ENCODE measurements around the gene MSL3. TPM values are rescaled to one million over a fixed set of nuclear protein-coding genes. Genes with fewer than 3 reads are reported as not detected.

The MSL3 gene
- total RNA-seq, 1 experiment from 2014 or later = 13.4 TPM

DNA sequence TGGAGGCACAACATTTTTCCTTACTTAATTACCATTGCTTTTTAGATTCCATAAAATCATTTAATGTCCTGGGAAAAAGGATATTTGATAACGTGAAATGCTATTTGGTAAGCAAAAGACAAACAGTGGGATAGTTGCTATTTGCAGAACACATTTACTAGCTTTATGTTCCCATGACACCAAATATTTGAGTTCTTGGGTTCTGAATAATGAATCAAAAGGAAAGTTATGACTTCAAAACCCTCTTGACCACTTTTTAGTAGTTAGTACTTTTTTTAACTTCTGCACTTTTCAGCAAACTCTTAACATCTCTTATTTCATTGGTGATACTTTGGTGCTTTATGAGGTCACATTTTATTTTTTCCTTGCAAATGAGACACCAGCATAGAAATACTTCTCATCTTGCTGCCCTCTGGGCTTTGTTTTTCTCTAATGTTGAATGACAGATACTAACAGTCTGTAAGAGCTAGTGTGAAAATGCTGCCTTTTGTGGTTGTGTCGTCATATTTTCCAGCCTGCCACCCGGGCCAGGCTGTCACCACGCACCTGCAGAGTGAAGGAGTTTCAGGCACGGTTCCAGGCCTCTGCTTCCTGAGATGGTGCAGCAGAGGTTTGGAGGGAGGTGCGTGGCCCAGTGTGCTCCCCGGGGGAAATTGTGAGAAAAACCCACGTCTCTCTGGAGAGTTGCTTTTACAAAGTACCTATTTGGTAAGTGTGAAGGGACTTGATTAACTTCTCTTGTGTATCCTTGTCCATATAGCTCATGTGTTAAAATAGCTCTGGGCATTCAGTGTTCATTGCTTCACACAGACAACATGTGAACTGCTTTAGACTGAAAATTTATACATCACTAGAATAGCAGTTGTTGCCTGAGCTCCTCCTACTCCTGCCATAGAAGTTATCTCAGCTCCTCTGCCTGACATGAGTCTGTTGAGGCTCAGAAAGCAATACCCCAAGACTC is 34.7 kb downstream of the MSL3 start:
- CTCF ChIA-PET = no interaction called here
- DNase-seq (ENCODE audit: low spot score) = no peak
- H3K27ac Mint-ChIP-seq = no peak overlapping the region

DNA sequence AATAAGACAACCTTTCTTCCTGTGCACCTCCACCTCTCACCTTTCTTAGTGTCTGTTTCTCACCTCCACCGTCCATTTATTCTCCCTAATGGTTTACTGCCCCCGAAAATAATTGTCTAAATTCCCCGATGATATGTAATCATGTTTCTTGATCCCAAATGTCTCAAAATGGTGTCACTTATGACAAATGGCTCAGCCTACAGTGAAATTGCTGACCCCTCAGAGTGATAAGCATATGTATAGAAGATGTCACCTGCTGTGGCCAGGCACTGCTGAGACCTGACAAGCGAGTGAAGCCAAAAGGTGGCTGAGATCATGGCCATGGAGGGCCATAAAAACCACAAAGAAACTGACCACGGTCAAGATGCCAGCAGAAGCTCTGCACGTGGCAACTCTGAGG is 35.7 kb downstream of the MSL3 start:
- CTCF ChIA-PET = interaction anchor here (0.6 kb wide), 1 partner anchor 174 kb away, joined by 4 read pairs; no protein-coding TSS in a partner anchor
- Mint-ChIP-seq H3K9me3 (no peaks in the 10 kb centered on the region), H3K27ac (no peak overlapping the region), H3K4me1 (peaks cover 12% of the 10 kb centered on the region), H3K4me3 (no peak overlapping the region), H3K36me3 (no peaks in the 10 kb centered on the region), H3K27me3 (ENCODE audit: low read depth) (no peaks in the 10 kb centered on the region)
- DNase-seq (ENCODE audit: low spot score) = no peak
- POLR2A ChIA-PET = no interaction called here
- no peak for ATAC-seq
- no peak for TF ChIP-seq KAT7 (CRISPR knock-in tag; IDR thresholded peaks at IDR 0.05; ENCODE audit: borderline replicate concordance)
- TF ChIP-seq, protein P1, sequence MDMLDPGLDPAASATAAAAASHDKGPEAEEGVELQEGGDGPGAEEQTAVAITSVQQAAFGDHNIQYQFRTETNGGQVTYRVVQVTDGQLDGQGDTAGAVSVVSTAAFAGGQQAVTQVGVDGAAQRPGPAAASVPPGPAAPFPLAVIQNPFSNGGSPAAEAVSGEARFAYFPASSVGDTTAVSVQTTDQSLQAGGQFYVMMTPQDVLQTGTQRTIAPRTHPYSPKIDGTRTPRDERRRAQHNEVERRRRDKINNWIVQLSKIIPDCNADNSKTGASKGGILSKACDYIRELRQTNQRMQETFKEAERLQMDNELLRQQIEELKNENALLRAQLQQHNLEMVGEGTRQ (CRISPR knock-in tag; IDR thresholded peaks at IDR 0.05) = no peak
- no peak for TF ChIP-seq ZNF232 (CRISPR knock-in tag; IDR thresholded peaks at IDR 0.05)
- no peak for TF ChIP-seq ZNF416 (CRISPR knock-in tag; IDR thresholded peaks at IDR 0.05)
- TF ChIP-seq PRRX2 (CRISPR knock-in tag; IDR thresholded peaks at IDR 0.05) = no peak
- TF ChIP-seq, protein P2, sequence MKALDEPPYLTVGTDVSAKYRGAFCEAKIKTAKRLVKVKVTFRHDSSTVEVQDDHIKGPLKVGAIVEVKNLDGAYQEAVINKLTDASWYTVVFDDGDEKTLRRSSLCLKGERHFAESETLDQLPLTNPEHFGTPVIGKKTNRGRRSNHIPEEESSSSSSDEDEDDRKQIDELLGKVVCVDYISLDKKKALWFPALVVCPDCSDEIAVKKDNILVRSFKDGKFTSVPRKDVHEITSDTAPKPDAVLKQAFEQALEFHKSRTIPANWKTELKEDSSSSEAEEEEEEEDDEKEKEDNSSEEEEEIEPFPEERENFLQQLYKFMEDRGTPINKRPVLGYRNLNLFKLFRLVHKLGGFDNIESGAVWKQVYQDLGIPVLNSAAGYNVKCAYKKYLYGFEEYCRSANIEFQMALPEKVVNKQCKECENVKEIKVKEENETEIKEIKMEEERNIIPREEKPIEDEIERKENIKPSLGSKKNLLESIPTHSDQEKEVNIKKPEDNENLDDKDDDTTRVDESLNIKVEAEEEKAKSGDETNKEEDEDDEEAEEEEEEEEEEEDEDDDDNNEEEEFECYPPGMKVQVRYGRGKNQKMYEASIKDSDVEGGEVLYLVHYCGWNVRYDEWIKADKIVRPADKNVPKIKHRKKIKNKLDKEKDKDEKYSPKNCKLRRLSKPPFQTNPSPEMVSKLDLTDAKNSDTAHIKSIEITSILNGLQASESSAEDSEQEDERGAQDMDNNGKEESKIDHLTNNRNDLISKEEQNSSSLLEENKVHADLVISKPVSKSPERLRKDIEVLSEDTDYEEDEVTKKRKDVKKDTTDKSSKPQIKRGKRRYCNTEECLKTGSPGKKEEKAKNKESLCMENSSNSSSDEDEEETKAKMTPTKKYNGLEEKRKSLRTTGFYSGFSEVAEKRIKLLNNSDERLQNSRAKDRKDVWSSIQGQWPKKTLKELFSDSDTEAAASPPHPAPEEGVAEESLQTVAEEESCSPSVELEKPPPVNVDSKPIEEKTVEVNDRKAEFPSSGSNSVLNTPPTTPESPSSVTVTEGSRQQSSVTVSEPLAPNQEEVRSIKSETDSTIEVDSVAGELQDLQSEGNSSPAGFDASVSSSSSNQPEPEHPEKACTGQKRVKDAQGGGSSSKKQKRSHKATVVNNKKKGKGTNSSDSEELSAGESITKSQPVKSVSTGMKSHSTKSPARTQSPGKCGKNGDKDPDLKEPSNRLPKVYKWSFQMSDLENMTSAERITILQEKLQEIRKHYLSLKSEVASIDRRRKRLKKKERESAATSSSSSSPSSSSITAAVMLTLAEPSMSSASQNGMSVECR (CRISPR knock-in tag; IDR thresholded peaks at IDR 0.05; ENCODE audit: borderline replicate concordance) = no peak
- no peak for TF ChIP-seq CREM (CRISPR knock-in tag; IDR thresholded peaks at IDR 0.05)
- TF ChIP-seq, protein P3, sequence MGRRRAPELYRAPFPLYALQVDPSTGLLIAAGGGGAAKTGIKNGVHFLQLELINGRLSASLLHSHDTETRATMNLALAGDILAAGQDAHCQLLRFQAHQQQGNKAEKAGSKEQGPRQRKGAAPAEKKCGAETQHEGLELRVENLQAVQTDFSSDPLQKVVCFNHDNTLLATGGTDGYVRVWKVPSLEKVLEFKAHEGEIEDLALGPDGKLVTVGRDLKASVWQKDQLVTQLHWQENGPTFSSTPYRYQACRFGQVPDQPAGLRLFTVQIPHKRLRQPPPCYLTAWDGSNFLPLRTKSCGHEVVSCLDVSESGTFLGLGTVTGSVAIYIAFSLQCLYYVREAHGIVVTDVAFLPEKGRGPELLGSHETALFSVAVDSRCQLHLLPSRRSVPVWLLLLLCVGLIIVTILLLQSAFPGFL (CRISPR knock-in tag; IDR thresholded peaks at IDR 0.05; ENCODE audit: borderline replicate concordance) = no peak
- TF ChIP-seq ZBTB21 (CRISPR knock-in tag; IDR thresholded peaks at IDR 0.05; ENCODE audit: borderline replicate concordance) = no peak
- TF ChIP-seq, protein P4, sequence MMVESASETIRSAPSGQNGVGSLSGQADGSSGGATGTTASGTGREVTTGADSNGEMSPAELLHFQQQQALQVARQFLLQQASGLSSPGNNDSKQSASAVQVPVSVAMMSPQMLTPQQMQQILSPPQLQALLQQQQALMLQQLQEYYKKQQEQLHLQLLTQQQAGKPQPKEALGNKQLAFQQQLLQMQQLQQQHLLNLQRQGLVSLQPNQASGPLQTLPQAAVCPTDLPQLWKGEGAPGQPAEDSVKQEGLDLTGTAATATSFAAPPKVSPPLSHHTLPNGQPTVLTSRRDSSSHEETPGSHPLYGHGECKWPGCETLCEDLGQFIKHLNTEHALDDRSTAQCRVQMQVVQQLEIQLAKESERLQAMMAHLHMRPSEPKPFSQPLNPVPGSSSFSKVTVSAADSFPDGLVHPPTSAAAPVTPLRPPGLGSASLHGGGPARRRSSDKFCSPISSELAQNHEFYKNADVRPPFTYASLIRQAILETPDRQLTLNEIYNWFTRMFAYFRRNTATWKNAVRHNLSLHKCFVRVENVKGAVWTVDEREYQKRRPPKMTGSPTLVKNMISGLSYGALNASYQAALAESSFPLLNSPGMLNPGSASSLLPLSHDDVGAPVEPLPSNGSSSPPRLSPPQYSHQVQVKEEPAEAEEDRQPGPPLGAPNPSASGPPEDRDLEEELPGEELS (CRISPR knock-in tag; IDR thresholded peaks at IDR 0.05) = no peak
- no peak for TF ChIP-seq NFATC4 (CRISPR knock-in tag; IDR thresholded peaks at IDR 0.05)
- TF ChIP-seq NFE2L1 (CRISPR knock-in tag; IDR thresholded peaks at IDR 0.05) = no peak
- TF ChIP-seq, protein P5, sequence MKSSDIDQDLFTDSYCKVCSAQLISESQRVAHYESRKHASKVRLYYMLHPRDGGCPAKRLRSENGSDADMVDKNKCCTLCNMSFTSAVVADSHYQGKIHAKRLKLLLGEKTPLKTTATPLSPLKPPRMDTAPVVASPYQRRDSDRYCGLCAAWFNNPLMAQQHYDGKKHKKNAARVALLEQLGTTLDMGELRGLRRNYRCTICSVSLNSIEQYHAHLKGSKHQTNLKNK (CRISPR knock-in tag; IDR thresholded peaks at IDR 0.05) = no peak
- TF ChIP-seq, protein P6, sequence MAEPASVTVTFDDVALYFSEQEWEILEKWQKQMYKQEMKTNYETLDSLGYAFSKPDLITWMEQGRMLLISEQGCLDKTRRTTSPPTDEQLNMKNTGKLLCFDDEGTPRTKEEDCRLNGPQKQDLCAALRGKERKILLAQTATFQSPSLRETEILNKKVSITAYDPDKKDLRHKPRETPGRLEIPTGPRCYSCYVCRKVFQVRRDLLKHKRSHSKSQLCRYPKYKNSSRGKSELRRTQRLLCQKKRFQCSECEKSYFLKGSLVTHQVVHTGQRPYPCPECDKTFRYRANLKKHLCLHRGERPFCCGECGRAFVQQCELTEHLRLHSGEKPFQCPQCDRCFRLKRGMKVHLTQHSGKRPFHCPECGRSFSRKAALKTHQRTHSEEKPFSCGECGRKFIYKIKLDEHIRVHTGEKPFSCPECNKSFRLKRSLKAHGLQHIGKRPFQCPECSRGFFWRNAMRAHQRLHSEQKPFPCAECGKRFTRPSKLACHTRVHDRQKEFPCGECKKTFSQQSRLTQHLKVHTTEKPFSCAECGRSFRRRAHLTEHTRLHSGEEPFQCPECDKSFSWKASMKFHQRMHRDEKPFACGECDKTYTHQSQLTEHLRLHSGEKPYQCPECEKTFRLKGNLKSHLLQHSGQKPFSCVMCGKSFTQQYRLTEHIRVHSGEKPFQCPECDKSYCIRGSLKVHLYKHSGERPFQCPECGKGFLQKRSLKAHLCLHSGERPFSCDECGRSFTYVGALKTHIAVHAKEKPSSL (CRISPR knock-in tag; conservative IDR thresholded peaks at IDR 0.05) = no peak
- no peak for TF ChIP-seq ZNF317 (CRISPR knock-in tag; IDR thresholded peaks at IDR 0.05; ENCODE audit: borderline replicate concordance, low read depth)
- no peak for TF ChIP-seq MXD4 (CRISPR knock-in tag; IDR thresholded peaks at IDR 0.05; ENCODE audit: borderline replicate concordance)
- TF ChIP-seq, protein P7, sequence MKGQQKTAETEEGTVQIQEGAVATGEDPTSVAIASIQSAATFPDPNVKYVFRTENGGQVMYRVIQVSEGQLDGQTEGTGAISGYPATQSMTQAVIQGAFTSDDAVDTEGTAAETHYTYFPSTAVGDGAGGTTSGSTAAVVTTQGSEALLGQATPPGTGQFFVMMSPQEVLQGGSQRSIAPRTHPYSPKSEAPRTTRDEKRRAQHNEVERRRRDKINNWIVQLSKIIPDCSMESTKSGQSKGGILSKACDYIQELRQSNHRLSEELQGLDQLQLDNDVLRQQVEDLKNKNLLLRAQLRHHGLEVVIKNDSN (CRISPR knock-in tag; IDR thresholded peaks at IDR 0.05) = no peak

More for the DNA sequence above, 34.7 kb downstream of the MSL3 start:
- Mint-ChIP-seq H3K4me3 (no peak overlapping the region), H3K36me3 (no peaks in the 10 kb centered on the region), H3K9me3 (no peaks in the 10 kb centered on the region), H3K4me1 (peaks cover 12% of the 10 kb centered on the region), H3K27me3 (ENCODE audit: low read depth) (no peaks in the 10 kb centered on the region)
- ATAC-seq = no peak
- no peak for TF ChIP-seq ETV6 (CRISPR knock-in tag; IDR thresholded peaks at IDR 0.05)
- no peak for TF ChIP-seq ZNF263 (CRISPR knock-in tag; IDR thresholded peaks at IDR 0.05; ENCODE audit: low read depth)
- TF ChIP-seq NR1H2 (CRISPR knock-in tag; IDR thresholded peaks at IDR 0.05) = no peak
- no peak for TF ChIP-seq PRRX2 (CRISPR knock-in tag; IDR thresholded peaks at IDR 0.05)
- TF ChIP-seq, protein P8, sequence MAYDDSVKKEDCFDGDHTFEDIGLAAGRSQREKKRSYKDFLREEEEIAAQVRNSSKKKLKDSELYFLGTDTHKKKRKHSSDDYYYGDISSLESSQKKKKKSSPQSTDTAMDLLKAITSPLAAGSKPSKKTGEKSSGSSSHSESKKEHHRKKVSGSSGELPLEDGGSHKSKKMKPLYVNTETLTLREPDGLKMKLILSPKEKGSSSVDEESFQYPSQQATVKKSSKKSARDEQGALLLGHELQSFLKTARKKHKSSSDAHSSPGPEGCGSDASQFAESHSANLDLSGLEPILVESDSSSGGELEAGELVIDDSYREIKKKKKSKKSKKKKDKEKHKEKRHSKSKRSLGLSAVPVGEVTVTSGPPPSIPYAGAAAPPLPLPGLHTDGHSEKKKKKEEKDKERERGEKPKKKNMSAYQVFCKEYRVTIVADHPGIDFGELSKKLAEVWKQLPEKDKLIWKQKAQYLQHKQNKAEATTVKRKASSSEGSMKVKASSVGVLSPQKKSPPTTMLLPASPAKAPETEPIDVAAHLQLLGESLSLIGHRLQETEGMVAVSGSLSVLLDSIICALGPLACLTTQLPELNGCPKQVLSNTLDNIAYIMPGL (CRISPR knock-in tag; IDR thresholded peaks at IDR 0.05) = no peak
- POLR2A ChIA-PET = no interaction called here
